HCT116 (cell line): ENCODE measurements around the gene OR52B6. TPM values are rescaled to one million over a fixed set of nuclear protein-coding genes. Genes with fewer than 3 reads are reported as not detected.

Source experiments
- ATAC-seq: fragments of 200-7000 bp; cut with Tn5 transposase; 2 replicates; pipeline ENCODE4 v1.9.1; 2020; ENCODE audit warnings: mild to moderate bottlenecking, moderate library complexity
- BruUV-seq: library from RNA; stranded (reverse); fragments of 400-500 nt; replicated peaks from 2 replicates; lab custom pipeline; 2021; lab: Mats Ljungman, UMichigan
- CTCF ChIA-PET: fragments of 300-600 bp; sonication (Branson Sonifier 250); formaldehyde crosslinking; loops from one replicate; lab custom pipeline; 2021; ENCODE audit warnings: antibody characterized with exemption; lab: Charles Lee
- POLR2A ChIA-PET: fragments of 300-600, 350-600 bp; sonication (Branson Sonifier 250); formaldehyde crosslinking; loops from one replicate; lab custom pipeline; 2021; ENCODE audit warnings: antibody characterized with exemption; lab: Charles Lee
- RAD21 ChIA-PET, 2 experiments: fragments of 300-600 bp; sonication (Branson Sonifier 250); formaldehyde crosslinking; loops; one replicate each; lab custom pipeline; 2023; ENCODE audit warnings: low total read pairs in 2 of 2; ENCODE audit not compliant: uncharacterized antibody in 2 of 2, unreplicated experiment in 2 of 2, low non-redundant PET in 1 of 2; lab: Charles Lee
- DNase-seq: peaks from one replicate; pipeline ENCODE4 v3.0.0-alpha.2; 2010; ENCODE audit warnings: low read depth, low spot score
- H2AFZ ChIP-seq: fragments of 200-600 bp; shearing (Covaris generic), sonication (generic); 2 replicates; pipeline ENCODE4 v1.6.1; 2017; ENCODE audit warnings: low read depth, mixed run types, mixed read lengths, antibody characterized with exemption, low read length; ENCODE audit not compliant: poor library complexity, severe bottlenecking
- H3K27ac ChIP-seq: 2 replicates; pipeline ENCODE4 v1.5.1; 2012; ENCODE audit warnings: low read depth, low read length
- H3K27me3 ChIP-seq: fragments of 200-600 bp; sonication (generic); 2 replicates; pipeline ENCODE4 v1.6.1; 2016; ENCODE audit warnings: mixed run types, low read length, mixed read lengths; ENCODE audit not compliant: insufficient read depth
- H3K36me3 ChIP-seq, 2 experiments: fragments of 200-500 bp in 1 of 2; fragments of 200-600 bp in 1 of 2; sonication (Bioruptor generic) in 1 of 2; sonication (generic) in 1 of 2; 2 replicates each; pipeline versions ENCODE4 v1.5.1 to v1.6.1; 2014 to 2016; ENCODE audit warnings: low read length in 2 of 2, inconsistent platforms in 1 of 2, mixed read lengths in 1 of 2, mixed run types in 1 of 2; ENCODE audit not compliant: insufficient read depth in 2 of 2, control insufficient read depth in 1 of 2
- H3K4me1 ChIP-seq, 2 experiments: fragments of 200-600 bp in 1 of 2; sonication (generic) in 1 of 2; 2 replicates each; pipeline versions ENCODE4 v1.5.1 to v1.6.1; 2012 to 2017; ENCODE audit warnings: low read length in 2 of 2, inconsistent platforms in 1 of 2, mild to moderate bottlenecking in 1 of 2, mixed read lengths in 1 of 2, mixed run types in 1 of 2, moderate library complexity in 1 of 2; ENCODE audit not compliant: insufficient read depth in 2 of 2, control insufficient read depth in 1 of 2
- H3K4me2 ChIP-seq: fragments of 200-600 bp; sonication (generic); 2 replicates; pipeline ENCODE4 v1.6.1; 2017; ENCODE audit warnings: mixed run types, low read length, mixed read lengths
- H3K4me3 ChIP-seq, 2 experiments: fragments of 200-600 bp in 1 of 2; sonication (generic) in 1 of 2; replicated peaks in 1 of 2; 2 replicates each; pipeline ENCODE4 v1.5.1; 2011 to 2016; ENCODE audit warnings: low read length in 2 of 2, control low read depth in 1 of 2, low read depth in 1 of 2, mild to moderate bottlenecking in 1 of 2, mixed read lengths in 1 of 2, mixed run types in 1 of 2
- H3K79me2 ChIP-seq: fragments of 200-600 bp; sonication (generic); 2 replicates; pipeline ENCODE4 v1.6.1; 2017; ENCODE audit warnings: mild to moderate bottlenecking, mixed run types, low read length, moderate library complexity, mixed read lengths; ENCODE audit not compliant: insufficient read depth
- H3K9ac ChIP-seq: fragments of 200-600 bp; sonication (generic); 2 replicates; pipeline ENCODE4 v1.6.1; 2016; ENCODE audit warnings: low read length, mixed read lengths
- H3K9me2 ChIP-seq: fragments of 200-600 bp; sonication (generic), shearing (Covaris generic); 2 replicates; pipeline ENCODE4 v1.6.1; 2017; ENCODE audit warnings: mixed run types, mild to moderate bottlenecking, moderate library complexity; ENCODE audit not compliant: insufficient read depth
- H3K9me3 ChIP-seq, 2 experiments: fragments of 200-500 bp in 1 of 2; fragments of 200-600 bp in 1 of 2; sonication (Bioruptor generic) in 1 of 2; sonication (generic) in 1 of 2; 2 replicates each; pipeline ENCODE4 v1.6.1; 2014 to 2017; ENCODE audit warnings: low read length in 2 of 2, mixed read lengths in 2 of 2, inconsistent platforms in 1 of 2, low read depth in 1 of 2, mild to moderate bottlenecking in 1 of 2, mixed run types in 1 of 2, moderate library complexity in 1 of 2; ENCODE audit not compliant: control insufficient read depth in 1 of 2, insufficient read depth in 1 of 2
- H4K20me1 ChIP-seq: fragments of 200-600 bp; sonication (generic), shearing (Covaris generic); 2 replicates; pipeline ENCODE4 v1.6.1; 2017; ENCODE audit warnings: mixed run types, mild to moderate bottlenecking, moderate library complexity; ENCODE audit not compliant: insufficient read depth
- CBX3 ChIP-seq: IDR thresholded peaks from 2 replicates; pipeline ENCODE4 v1.6.1; 2012; ENCODE audit warnings: low read depth
- ELF1 ChIP-seq: IDR thresholded peaks from 2 replicates; pipeline ENCODE4 v1.6.1; 2012; ENCODE audit warnings: low read depth, borderline replicate concordance
- EZH2 ChIP-seq: fragments of 200-600 bp; sonication (generic); IDR thresholded peaks from 2 replicates; pipeline ENCODE4 v1.6.1; 2017; ENCODE audit warnings: antibody characterized with exemption, mixed run types
- FOSL1 ChIP-seq: IDR thresholded peaks from 2 replicates; pipeline ENCODE4 v1.6.1; 2012; ENCODE audit warnings: low read depth
- POLR2A ChIP-seq: IDR thresholded peaks from 2 replicates; pipeline ENCODE4 v1.7.0; 2011; ENCODE audit warnings: borderline replicate concordance; ENCODE audit not compliant: insufficient read depth, insufficient read length; ENCODE audit errors: extremely low read depth
- POLR2AphosphoS5 ChIP-seq: IDR thresholded peaks from 2 replicates; pipeline ENCODE4 v1.6.1; 2011; ENCODE audit warnings: mild to moderate bottlenecking, low read depth, low read length, moderate library complexity
- RAD21 ChIP-seq: IDR thresholded peaks from 2 replicates; pipeline ENCODE4 v1.6.1; 2012; ENCODE audit warnings: low read depth, mild to moderate bottlenecking
- TCF7L2 ChIP-seq: IDR thresholded peaks from 2 replicates; pipeline ENCODE4 v1.7.0; 2011; ENCODE audit warnings: borderline replicate concordance, inconsistent platforms; ENCODE audit not compliant: insufficient read depth, insufficient read length; ENCODE audit errors: extremely low read depth
- ZFX ChIP-seq: fragments of 450-650 bp; IDR thresholded peaks from 2 replicates; pipeline ENCODE4 v1.6.1; 2017
- ZNF274 ChIP-seq: fragments of 200-500 bp; sonication (Bioruptor generic); IDR thresholded peaks from 2 replicates; pipeline ENCODE4 v1.6.1; 2014; ENCODE audit warnings: mild to moderate bottlenecking, low read depth, low read length, inconsistent platforms
- intact Hi-C: fragments of 100-400 bp; cut with micrococcal nuclease; formaldehyde crosslinking; loops from 2 replicates; pipeline ENCODE4 v1.10.0; 2022
- total RNA-seq: library from RNA; stranded (reverse); gene quantifications from one replicate; pipeline ENCODE4 v1.2.1, GENCODE V29; 2021; ENCODE audit not compliant: unreplicated experiment
- TF ChIP-seq, protein P1 (sequence below), 3 experiments: fragments of 200-600 bp in 1 of 3; sonication (generic) in 1 of 3; IDR thresholded peaks in 2 of 3; conservative IDR thresholded peaks in 1 of 3; 2 replicates each; pipeline ENCODE4 v1.5.1; 2012 to 2017; ENCODE audit warnings: low read depth in 2 of 3, low read length in 2 of 3, antibody characterized with exemption in 1 of 3, borderline replicate concordance in 1 of 3, control low read depth in 1 of 3, mild to moderate bottlenecking in 1 of 3, mixed read lengths in 1 of 3, mixed run types in 1 of 3, moderate library complexity in 1 of 3; ENCODE audit not compliant: insufficient read depth in 1 of 3
- TF ChIP-seq, protein P2 (sequence below): IDR thresholded peaks from 2 replicates; pipeline ENCODE4 v1.6.1; 2012

The OR52B6 gene
- total RNA-seq, 1 experiment from 2014 or later = not detected

DNA sequence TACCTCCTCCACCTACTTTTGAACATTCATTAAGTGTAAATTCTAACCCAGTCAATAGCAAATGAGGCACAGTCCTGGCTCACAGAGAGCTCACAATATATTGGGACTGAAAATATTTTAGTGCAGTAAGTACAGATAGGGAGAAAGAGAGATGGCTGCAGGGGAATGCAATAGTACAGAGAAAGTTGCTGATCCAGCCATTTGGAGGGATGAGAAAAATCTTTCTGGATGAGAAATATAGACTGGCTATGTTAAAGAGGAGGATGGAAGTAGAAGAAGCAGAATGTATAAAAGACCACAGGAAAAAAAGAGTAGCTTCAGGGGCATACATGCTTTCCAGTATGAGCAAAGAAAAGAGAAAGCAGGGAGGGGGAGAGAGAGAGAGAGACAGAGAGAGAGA is 3.6 kb upstream of the OR52B6 start:
- no peak for ATAC-seq
- H4K20me1 ChIP-seq = no peaks in the 10 kb centered on the region
- CTCF ChIA-PET = no interaction called here
- RAD21 ChIA-PET = no interaction called here
- no peaks in the 10 kb centered on the region for H3K79me2 ChIP-seq
- DNase-seq = no peak
- no peak overlapping the region for H3K4me2 ChIP-seq
- H3K4me3 ChIP-seq = no peak overlapping the region
- H3K9me2 ChIP-seq = no peaks in the 10 kb centered on the region
- POLR2A ChIA-PET = no interaction called here
- no peaks in the 10 kb centered on the region for H3K36me3 ChIP-seq
- no peaks in the 10 kb centered on the region for H3K9me3 ChIP-seq
- H3K4me1 ChIP-seq = no peaks in the 10 kb centered on the region
- peaks cover 36% of the 10 kb centered on the region; the same call in 1 of the 2 replicates for H3K27me3 ChIP-seq
- no peak overlapping the region for H3K27ac ChIP-seq
- BruUV-seq = no TSS peak
- H2AFZ ChIP-seq = no peak overlapping the region
- H3K9ac ChIP-seq = no peak overlapping the region
- intact Hi-C loops = no loop called here
- TF ChIP-seq, protein P1, sequence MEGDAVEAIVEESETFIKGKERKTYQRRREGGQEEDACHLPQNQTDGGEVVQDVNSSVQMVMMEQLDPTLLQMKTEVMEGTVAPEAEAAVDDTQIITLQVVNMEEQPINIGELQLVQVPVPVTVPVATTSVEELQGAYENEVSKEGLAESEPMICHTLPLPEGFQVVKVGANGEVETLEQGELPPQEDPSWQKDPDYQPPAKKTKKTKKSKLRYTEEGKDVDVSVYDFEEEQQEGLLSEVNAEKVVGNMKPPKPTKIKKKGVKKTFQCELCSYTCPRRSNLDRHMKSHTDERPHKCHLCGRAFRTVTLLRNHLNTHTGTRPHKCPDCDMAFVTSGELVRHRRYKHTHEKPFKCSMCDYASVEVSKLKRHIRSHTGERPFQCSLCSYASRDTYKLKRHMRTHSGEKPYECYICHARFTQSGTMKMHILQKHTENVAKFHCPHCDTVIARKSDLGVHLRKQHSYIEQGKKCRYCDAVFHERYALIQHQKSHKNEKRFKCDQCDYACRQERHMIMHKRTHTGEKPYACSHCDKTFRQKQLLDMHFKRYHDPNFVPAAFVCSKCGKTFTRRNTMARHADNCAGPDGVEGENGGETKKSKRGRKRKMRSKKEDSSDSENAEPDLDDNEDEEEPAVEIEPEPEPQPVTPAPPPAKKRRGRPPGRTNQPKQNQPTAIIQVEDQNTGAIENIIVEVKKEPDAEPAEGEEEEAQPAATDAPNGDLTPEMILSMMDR (IDR thresholded peaks at IDR 0.05 in 2 of 3, conservative IDR thresholded peaks at IDR 0.05 in 1 of 3; ENCODE audit: borderline replicate concordance in 1 of 3, insufficient read depth in 1 of 3, low read depth in 2 of 3, low read length in 2 of 3) = no peak
- no peak for TF ChIP-seq CBX3
- TF ChIP-seq, protein P2, sequence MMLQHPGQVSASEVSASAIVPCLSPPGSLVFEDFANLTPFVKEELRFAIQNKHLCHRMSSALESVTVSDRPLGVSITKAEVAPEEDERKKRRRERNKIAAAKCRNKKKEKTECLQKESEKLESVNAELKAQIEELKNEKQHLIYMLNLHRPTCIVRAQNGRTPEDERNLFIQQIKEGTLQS = no peak
- TF ChIP-seq ZFX = no peak
- no peak for TF ChIP-seq ZNF274
- TF ChIP-seq POLR2A = no peak
- TF ChIP-seq EZH2 = no peak
- no peak for TF ChIP-seq POLR2AphosphoS5
- no peak for TF ChIP-seq FOSL1
- TF ChIP-seq RAD21 = no peak
- TF ChIP-seq TCF7L2 = no peak
- no peak for TF ChIP-seq ELF1
- TF ChIP-seq, all 23 proteins: peak for 0
